Measurements from ENCODE around the gene ALDH1L1. TPM values are rescaled to one million over a fixed set of nuclear protein-coding genes. Genes with fewer than 3 reads are reported as not detected.
A peak's percentile ranks its signal among the peaks of the same experiment; 100 is the strongest.

ALDH1L1 gene
- total and polyA plus RNA-seq, 7 experiments from 2014 or later = not detected

DNA sequence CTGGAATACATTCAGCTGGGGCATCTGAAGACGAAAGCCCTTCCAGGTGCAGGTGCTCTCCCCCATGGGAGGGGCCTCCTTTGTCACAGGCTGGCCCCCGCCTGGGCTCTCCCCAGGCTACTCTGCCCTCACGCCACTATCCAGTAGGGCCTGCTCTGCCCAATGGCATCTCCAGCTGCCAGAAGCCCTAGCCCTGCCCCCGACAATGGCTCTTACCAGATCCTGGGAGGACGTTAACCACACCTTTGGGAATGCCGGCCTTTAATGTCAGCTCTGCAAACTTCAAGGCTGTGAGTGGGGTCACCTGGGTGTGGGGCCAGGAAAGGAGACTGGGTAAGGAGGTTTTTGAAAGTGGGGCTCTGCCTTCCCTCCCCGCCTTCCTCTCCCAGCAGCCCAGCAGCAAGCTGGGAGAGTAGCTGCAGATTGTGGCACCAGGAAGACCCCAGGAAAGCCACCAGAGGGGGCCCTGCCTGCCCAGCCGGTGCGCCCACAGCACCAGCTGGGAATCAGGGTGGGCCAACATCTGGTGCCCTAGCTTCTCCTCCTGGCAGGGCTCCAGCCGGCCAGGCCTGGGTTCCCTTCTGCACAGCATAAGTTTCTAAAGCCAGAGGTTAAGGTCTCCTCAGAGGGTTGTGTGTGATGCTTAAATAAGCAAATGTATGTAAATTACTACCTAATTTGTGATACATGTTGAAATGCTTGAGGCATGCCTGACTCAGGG is 56.1 kb downstream of the ALDH1L1 start:
- no peaks in the 10 kb centered on the region for H3K36me3 Mint-ChIP-seq
- DNase-seq (peak in 2 of 9 donors; percentile 7 to 8), ATAC-seq (no peak)
- Histone ChIP-seq H3K36me3 (ENCODE audit: control insufficient read depth in 2 of 3, insufficient read depth in 3 of 3, low read length in 3 of 3) (no peaks in the 10 kb centered on the region), H3K27ac (ENCODE audit: low read depth, low read length) (no peak overlapping the region), H3K9me3 (ENCODE audit: control insufficient read depth in 2 of 3, low read length in 3 of 3) (no peaks in the 10 kb centered on the region), H3K4me1 (ENCODE audit: control insufficient read depth in 2 of 2, insufficient read depth in 2 of 2, low read length in 2 of 2) (no peaks in the 10 kb centered on the region), H3K27me3 (ENCODE audit: control insufficient read depth in 2 of 2, insufficient read depth in 2 of 2, low read length in 2 of 2) (no peaks in the 10 kb centered on the region), H3K4me3 (ENCODE audit: low read length) (no peak overlapping the region)
- peaks cover 0 to 7% (median 2%) of the 10 kb centered on the region in 5 donors for H3K27me3 Mint-ChIP-seq
- no peak overlapping the region for H3K27ac Mint-ChIP-seq
- peaks cover 0 to 2% (median 0%) of the 10 kb centered on the region in 7 donors for H3K4me1 Mint-ChIP-seq
- ChIA-PET POLR2A (no interaction called here), CTCF (interaction anchor here (0.7 kb wide), 1 partner anchor 9 kb away, joined by 6 read pairs; no protein-coding TSS in a partner anchor)
- intact Hi-C loops (cut with micrococcal nuclease) = no loop called here
- no peaks in the 10 kb centered on the region for H3K9me3 Mint-ChIP-seq
- H3K4me3 Mint-ChIP-seq = no peak overlapping the region

DNA sequence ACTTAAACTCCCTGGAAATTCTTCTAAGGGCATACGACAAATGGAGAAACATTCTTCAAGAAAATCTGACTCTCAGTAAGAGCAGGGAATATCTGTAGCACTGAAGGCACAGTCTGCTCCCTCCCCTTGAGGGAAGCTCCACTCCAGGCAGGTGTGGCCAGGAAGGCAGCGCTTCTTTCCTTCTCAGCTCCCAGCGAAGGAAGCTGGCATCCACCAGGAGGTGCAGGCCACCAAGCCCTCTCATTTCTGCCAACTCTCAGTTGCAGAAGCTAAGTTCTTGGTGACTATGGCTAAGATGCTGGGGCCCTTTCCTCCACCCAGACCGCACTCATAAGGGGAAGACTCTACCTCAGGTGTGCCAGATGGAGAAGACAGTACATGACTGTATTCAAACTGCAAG is 58.8 kb downstream of the ALDH1L1 start:
- no peak overlapping the region for H3K27ac ChIP-seq (ENCODE audit: low read depth, low read length)
- no peaks in the 10 kb centered on the region for H3K27me3 ChIP-seq (ENCODE audit: control insufficient read depth in 2 of 2, insufficient read depth in 2 of 2, low read length in 2 of 2)
- H3K4me3 ChIP-seq (ENCODE audit: low read length) = no peak overlapping the region
- H3K9me3 ChIP-seq (ENCODE audit: control insufficient read depth in 2 of 3, low read length in 3 of 3) = no peaks in the 10 kb centered on the region
- Mint-ChIP-seq H3K36me3 (no peaks in the 10 kb centered on the region), H3K9me3 (no peaks in the 10 kb centered on the region), H3K27ac (no peak overlapping the region), H3K4me1 (peaks cover 0 to 2% (median 0%) of the 10 kb centered on the region in 7 donors), H3K27me3 (peaks cover 0 to 10% (median 8%) of the 10 kb centered on the region in 5 donors), H3K4me3 (no peak overlapping the region)
- H3K4me1 ChIP-seq (ENCODE audit: control insufficient read depth in 2 of 2, insufficient read depth in 2 of 2, low read length in 2 of 2) = no peaks in the 10 kb centered on the region
- no peak for ATAC-seq
- H3K36me3 ChIP-seq (ENCODE audit: control insufficient read depth in 2 of 3, insufficient read depth in 3 of 3, low read length in 3 of 3) = no peaks in the 10 kb centered on the region
- intact Hi-C loops (cut with micrococcal nuclease) = no loop called here
- CTCF ChIA-PET = no interaction called here
- DNase-seq = no peak
- POLR2A ChIA-PET = no interaction called here

DNA sequence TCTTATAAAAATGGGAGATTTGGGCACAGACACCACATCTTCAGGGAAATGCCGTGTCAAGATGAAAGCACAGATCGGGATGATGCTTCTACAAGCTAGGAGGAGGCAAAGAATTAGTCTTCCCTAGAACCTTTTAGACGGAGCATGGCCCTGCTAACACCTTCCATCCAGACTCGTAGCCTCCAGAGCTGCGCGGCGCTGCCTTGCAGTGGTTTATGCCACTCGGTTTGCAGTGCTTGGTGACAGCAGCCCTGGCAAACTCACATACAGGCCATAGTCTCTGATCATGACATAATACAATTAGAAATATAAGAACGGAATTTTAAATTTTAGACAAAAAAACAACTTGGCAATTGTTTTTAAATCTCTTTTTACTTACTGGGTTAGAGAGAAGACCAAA is 59.3 kb downstream of the ALDH1L1 start:
- ATAC-seq (no peak), DNase-seq (no peak)
- no peaks in the 10 kb centered on the region for H3K4me1 ChIP-seq (ENCODE audit: control insufficient read depth in 2 of 2, insufficient read depth in 2 of 2, low read length in 2 of 2)
- Mint-ChIP-seq H3K4me3 (no peak overlapping the region), H3K27ac (no peak overlapping the region), H3K4me1 (no peaks in the 10 kb centered on the region), H3K9me3 (no peaks in the 10 kb centered on the region), H3K36me3 (no peaks in the 10 kb centered on the region), H3K27me3 (peaks cover 0 to 10% (median 8%) of the 10 kb centered on the region in 5 donors)
- H3K36me3 ChIP-seq (ENCODE audit: control insufficient read depth in 2 of 3, insufficient read depth in 3 of 3, low read length in 3 of 3) = no peaks in the 10 kb centered on the region
- intact Hi-C loops (cut with micrococcal nuclease) = no loop called here
- H3K27ac ChIP-seq (ENCODE audit: low read depth, low read length) = no peak overlapping the region
- no peaks in the 10 kb centered on the region for H3K9me3 ChIP-seq (ENCODE audit: control insufficient read depth in 2 of 3, low read length in 3 of 3)
- CTCF ChIA-PET = no interaction called here
- POLR2A ChIA-PET = no interaction called here
- H3K27me3 ChIP-seq (ENCODE audit: control insufficient read depth in 2 of 2, insufficient read depth in 2 of 2, low read length in 2 of 2) = no peaks in the 10 kb centered on the region
- no peak overlapping the region for H3K4me3 ChIP-seq (ENCODE audit: low read length)

DNA sequence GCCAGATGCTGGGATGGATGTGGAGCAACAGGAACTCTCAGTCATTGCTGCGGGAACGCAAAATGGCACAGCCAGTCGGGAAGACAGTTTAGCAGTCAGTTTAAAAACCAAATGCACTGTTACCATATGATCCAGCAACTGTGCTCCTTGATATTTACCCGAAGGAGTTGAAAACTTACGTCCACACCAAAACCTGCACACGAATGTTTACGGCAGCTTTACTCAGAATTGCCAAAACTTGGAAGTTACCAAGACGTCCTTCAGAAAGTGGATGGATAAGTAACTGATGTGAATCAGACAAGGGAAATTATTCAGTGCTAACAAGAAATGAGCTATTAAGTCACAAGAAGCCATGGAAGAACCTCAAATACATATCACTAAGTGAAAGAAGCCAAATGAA is 60.4 kb downstream of the ALDH1L1 start:
- no peaks in the 10 kb centered on the region for H3K4me1 ChIP-seq (ENCODE audit: control insufficient read depth in 2 of 2, insufficient read depth in 2 of 2, low read length in 2 of 2)
- no peak overlapping the region for H3K27ac ChIP-seq (ENCODE audit: low read depth, low read length)
- no peaks in the 10 kb centered on the region for H3K27me3 ChIP-seq (ENCODE audit: control insufficient read depth in 2 of 2, insufficient read depth in 2 of 2, low read length in 2 of 2)
- ChIA-PET CTCF (no interaction called here), POLR2A (no interaction called here)
- Mint-ChIP-seq H3K27me3 (peaks cover 0 to 10% (median 8%) of the 10 kb centered on the region in 5 donors), H3K27ac (no peak overlapping the region), H3K4me1 (no peaks in the 10 kb centered on the region), H3K9me3 (no peaks in the 10 kb centered on the region), H3K4me3 (no peak overlapping the region), H3K36me3 (no peaks in the 10 kb centered on the region)
- no peaks in the 10 kb centered on the region for H3K9me3 ChIP-seq (ENCODE audit: control insufficient read depth in 2 of 3, low read length in 3 of 3)
- no peak for ATAC-seq
- no peaks in the 10 kb centered on the region for H3K36me3 ChIP-seq (ENCODE audit: control insufficient read depth in 2 of 3, insufficient read depth in 3 of 3, low read length in 3 of 3)
- DNase-seq = no peak
- no peak overlapping the region for H3K4me3 ChIP-seq (ENCODE audit: low read length)
- intact Hi-C loops (cut with micrococcal nuclease) = no loop called here

DNA sequence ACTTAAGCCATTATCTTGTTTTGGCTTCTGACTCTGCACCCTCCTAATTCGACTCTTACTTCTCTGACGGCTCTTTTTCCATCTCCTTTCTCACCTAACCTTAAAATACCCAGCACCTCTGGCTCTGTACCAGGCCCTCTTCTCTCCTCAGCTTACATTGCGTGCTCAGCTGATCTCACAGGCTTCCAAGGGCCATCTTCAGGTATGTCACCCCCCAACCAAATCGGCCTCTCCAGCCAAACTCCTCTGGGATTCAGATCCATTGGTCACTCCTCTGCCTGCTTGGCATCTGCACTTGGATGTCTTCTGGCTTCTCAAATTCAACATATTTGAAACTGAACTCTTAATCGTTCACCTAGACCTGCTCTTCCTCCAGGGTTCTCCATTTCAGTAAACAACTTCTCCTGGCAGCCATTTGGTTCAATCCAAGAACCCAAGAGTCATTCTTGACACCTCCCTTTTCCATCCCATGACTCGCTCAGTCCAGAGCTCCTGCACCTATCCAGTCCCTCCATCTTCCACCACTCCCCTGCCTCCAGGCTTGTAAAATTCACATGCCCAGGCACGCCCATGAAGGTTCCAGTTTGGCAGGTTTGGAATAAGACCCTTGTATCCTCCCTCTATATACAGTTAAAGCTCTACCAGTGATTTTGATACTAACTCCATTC is 61.2 kb downstream of the ALDH1L1 start:
- ChIA-PET CTCF (interaction anchor here (0.6 kb wide), 1 partner anchor 40 kb away, joined by 3 read pairs; no protein-coding TSS in a partner anchor), POLR2A (no interaction called here)
- Mint-ChIP-seq H3K36me3 (no peaks in the 10 kb centered on the region), H3K27ac (no peak overlapping the region), H3K27me3 (peaks cover 0 to 10% (median 8%) of the 10 kb centered on the region in 5 donors), H3K9me3 (no peaks in the 10 kb centered on the region), H3K4me3 (no peak overlapping the region), H3K4me1 (no peaks in the 10 kb centered on the region)
- Histone ChIP-seq H3K4me1 (ENCODE audit: control insufficient read depth in 2 of 2, insufficient read depth in 2 of 2, low read length in 2 of 2) (no peaks in the 10 kb centered on the region), H3K9me3 (ENCODE audit: control insufficient read depth in 2 of 3, low read length in 3 of 3) (no peaks in the 10 kb centered on the region), H3K27ac (ENCODE audit: low read depth, low read length) (no peak overlapping the region), H3K36me3 (ENCODE audit: control insufficient read depth in 2 of 3, insufficient read depth in 3 of 3, low read length in 3 of 3) (no peaks in the 10 kb centered on the region), H3K4me3 (ENCODE audit: low read length) (no peak overlapping the region), H3K27me3 (ENCODE audit: control insufficient read depth in 2 of 2, insufficient read depth in 2 of 2, low read length in 2 of 2) (no peaks in the 10 kb centered on the region)
- intact Hi-C loops (cut with micrococcal nuclease) = no loop called here
- ATAC-seq (no peak), DNase-seq (peak in 1 of 9 donors; percentile 8)

DNA sequence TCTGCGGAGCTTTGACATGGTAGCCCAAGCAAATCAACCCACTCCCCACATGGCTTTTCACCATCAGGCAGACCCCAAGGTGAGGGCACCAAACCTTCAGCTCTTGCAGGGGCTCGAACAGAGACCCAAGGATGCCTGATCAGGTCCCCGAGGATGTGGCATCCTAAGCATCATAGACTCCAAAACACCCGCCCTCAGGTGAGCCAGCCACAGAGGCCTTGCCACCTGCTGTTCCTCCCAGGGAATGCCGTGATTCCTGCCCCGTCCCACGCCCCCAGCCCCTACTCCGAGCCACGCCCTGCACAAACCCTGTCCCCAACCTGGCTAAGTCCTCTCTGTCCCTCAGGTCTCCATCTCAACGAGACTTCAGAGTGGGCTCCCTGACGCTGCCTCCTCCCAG is 61.8 kb downstream of the ALDH1L1 start:
- no peaks in the 10 kb centered on the region for H3K36me3 Mint-ChIP-seq
- Histone ChIP-seq H3K4me1 (ENCODE audit: control insufficient read depth in 2 of 2, insufficient read depth in 2 of 2, low read length in 2 of 2) (no peaks in the 10 kb centered on the region), H3K9me3 (ENCODE audit: control insufficient read depth in 2 of 3, low read length in 3 of 3) (no peaks in the 10 kb centered on the region), H3K27me3 (ENCODE audit: control insufficient read depth in 2 of 2, insufficient read depth in 2 of 2, low read length in 2 of 2) (no peaks in the 10 kb centered on the region), H3K27ac (ENCODE audit: low read depth, low read length) (no peak overlapping the region), H3K4me3 (ENCODE audit: low read length) (no peak overlapping the region), H3K36me3 (ENCODE audit: control insufficient read depth in 2 of 3, insufficient read depth in 3 of 3, low read length in 3 of 3) (no peaks in the 10 kb centered on the region)
- no peaks in the 10 kb centered on the region for H3K9me3 Mint-ChIP-seq
- intact Hi-C loops (cut with micrococcal nuclease) = no loop called here
- H3K27ac Mint-ChIP-seq = no peak overlapping the region
- CTCF ChIA-PET = interaction anchor here (0.6 kb wide), 1 partner anchor 41 kb away, joined by 3 read pairs; no protein-coding TSS in a partner anchor
- H3K27me3 Mint-ChIP-seq = peaks cover 0 to 10% (median 8%) of the 10 kb centered on the region in 5 donors
- no peaks in the 10 kb centered on the region for H3K4me1 Mint-ChIP-seq
- no peak overlapping the region for H3K4me3 Mint-ChIP-seq
- ATAC-seq (no peak), DNase-seq (peak in 1 of 9 donors; percentile 11)
- POLR2A ChIA-PET = no interaction called here

DNA sequence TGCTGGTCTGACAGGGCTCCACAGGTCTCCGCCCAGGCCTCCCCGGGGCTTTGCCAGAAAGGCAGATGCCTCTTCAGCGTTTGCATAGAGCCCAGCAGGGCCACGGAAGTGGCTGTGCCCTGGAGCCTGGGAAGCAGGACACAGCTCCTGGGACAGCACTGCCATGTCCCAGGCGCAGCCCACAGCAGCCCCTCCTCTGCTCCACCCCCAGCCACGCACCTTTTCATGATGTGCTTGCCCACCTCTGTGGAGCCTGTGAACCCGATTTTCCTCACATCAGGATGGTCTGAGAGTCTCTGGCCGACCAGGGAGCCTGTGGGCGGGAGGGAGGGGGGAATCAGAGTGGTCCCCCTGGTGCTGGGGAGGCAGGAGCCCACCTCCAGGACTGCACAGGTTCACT is 62.6 kb downstream of the ALDH1L1 start:
- peaks cover 0 to 10% (median 6%) of the 10 kb centered on the region in 5 donors for H3K27me3 Mint-ChIP-seq

More for the DNA sequence above, 62.6 kb downstream of the ALDH1L1 start:
- ChIA-PET POLR2A (no interaction called here), CTCF (no interaction called here)
- Histone ChIP-seq H3K27me3 (ENCODE audit: control insufficient read depth in 2 of 2, insufficient read depth in 2 of 2, low read length in 2 of 2) (no peaks in the 10 kb centered on the region), H3K9me3 (ENCODE audit: control insufficient read depth in 2 of 3, low read length in 3 of 3) (no peaks in the 10 kb centered on the region), H3K27ac (ENCODE audit: low read depth, low read length) (no peak overlapping the region), H3K36me3 (ENCODE audit: control insufficient read depth in 2 of 3, insufficient read depth in 3 of 3, low read length in 3 of 3) (no peaks in the 10 kb centered on the region), H3K4me1 (ENCODE audit: control insufficient read depth in 2 of 2, insufficient read depth in 2 of 2, low read length in 2 of 2) (no peaks in the 10 kb centered on the region), H3K4me3 (ENCODE audit: low read length) (no peak overlapping the region)
- Mint-ChIP-seq H3K4me3 (no peak overlapping the region), H3K4me1 (no peaks in the 10 kb centered on the region), H3K36me3 (no peaks in the 10 kb centered on the region), H3K27ac (no peak overlapping the region), H3K9me3 (no peaks in the 10 kb centered on the region)
- ATAC-seq (no peak), DNase-seq (no peak)
- intact Hi-C loops (cut with micrococcal nuclease) = no loop called here

Data from naive thymus-derived CD4-positive, alpha-beta T cell (primary cell).